GM18873 (cell line): ENCODE data around the gene UNC5C.

Experiments
- ATAC-seq: cut with Tn5 transposase; IDR thresholded peaks from one replicate; pipeline ENCODE4 v1.9.1; 2021; ENCODE audit warnings: mild to moderate bottlenecking, moderate library complexity, moderate number of reproducible peaks; ENCODE audit not compliant: unreplicated experiment, low FRiP score

Gene UNC5C

GRCh38 chr4:95238554-95238953, 310.2 kb downstream of the UNC5C start:
- ATAC-seq, result no peak

GRCh38 chr4:95232358-95233156, 316.2 kb downstream of the UNC5C start:
- no peak for ATAC-seq

GRCh38 chr4:95231681-95232080, 317.1 kb downstream of the UNC5C start:
- no peak for ATAC-seq

GRCh38 chr4:95225849-95226248, 322.9 kb downstream of the UNC5C start:
- no peak for ATAC-seq

GRCh38 chr4:95224402-95224801, 324.4 kb downstream of the UNC5C start:
- no peak for ATAC-seq

- ATAC-seq, result no peak
Observed at GRCh38 chr4:95220205-95221175, 328.3 kb downstream of the UNC5C start.

- ATAC-seq, result no peak
Observed at GRCh38 chr4:95219109-95219508, 329.7 kb downstream of the UNC5C start.

GRCh38 chr4:95217197-95217596, 331.6 kb downstream of the UNC5C start:
- ATAC-seq, result no peak

- no peak for ATAC-seq
Observed at GRCh38 chr4:95216636-95217035, 332.1 kb downstream of the UNC5C start.

GRCh38 chr4:95215991-95216605, 332.7 kb downstream of the UNC5C start:
- ATAC-seq, result no peak

GRCh38 chr4:95215043-95215442, 333.7 kb downstream of the UNC5C start:
- ATAC-seq, result no peak

GRCh38 chr4:95214408-95214807, 334.4 kb downstream of the UNC5C start:
- no peak for ATAC-seq

- ATAC-seq, result no peak
Observed at GRCh38 chr4:95213366-95213765, 335.4 kb downstream of the UNC5C start.

GRCh38 chr4:95212692-95213091, 336.1 kb downstream of the UNC5C start:
- ATAC-seq, result no peak

- ATAC-seq, result no peak
Observed at GRCh38 chr4:95209927-95210326, 338.8 kb downstream of the UNC5C start.

- no peak for ATAC-seq
Observed at GRCh38 chr4:95204873-95205272, 343.9 kb downstream of the UNC5C start.

GRCh38 chr4:95204267-95204844, 344.4 kb downstream of the UNC5C start:
- ATAC-seq, result no peak

- ATAC-seq, result no peak
Observed at GRCh38 chr4:95198961-95199360, 349.8 kb downstream of the UNC5C start.

GRCh38 chr4:95197353-95197752, 351.4 kb downstream of the UNC5C start:
- no peak for ATAC-seq

- ATAC-seq, result no peak
Observed at GRCh38 chr4:95193391-95194224, 355.2 kb downstream of the UNC5C start.
